Activated CD8-positive, alpha-beta memory T cell treated with anti-CD3 and anti-CD28 coated beads, Interleukin-2, amount 10 ng/mL, durations not matched to agents 7 days and 5 days (primary cell): ENCODE data around the gene LONP2. TPM values are rescaled to one million over a fixed set of nuclear protein-coding genes. Genes with fewer than 3 reads are reported as not detected.
"Not testable (repeated sequence)": the region's sequence is repeated elsewhere in the genome, so short reads cannot be mapped to it uniquely, and the experiment has no call there.

Experiments used
- ATAC-seq: fragments of 150-1000 bp; cut with Tn5 transposase; one replicate; pipeline ENCODE4 v1.10.0; 2021; ENCODE audit warnings: moderate library complexity
- CTCF ChIA-PET: fragments of 350-600 bp; sonication (Branson Sonifier 250); formaldehyde crosslinking; loops from one replicate; lab custom pipeline; 2021; ENCODE audit warnings: antibody characterized with exemption; lab: Charles Lee
- DNase-seq: peaks from one replicate; pipeline ENCODE4 v3.0.0-alpha.2; 2020
- H3K27ac Mint-ChIP-seq: one replicate; pipeline ENCODE4 v1.8.0; 2021; ENCODE audit warnings: mild to moderate bottlenecking, mixed read lengths
- H3K27me3 Mint-ChIP-seq: one replicate; pipeline ENCODE4 v1.8.0; 2021; ENCODE audit warnings: mixed read lengths
- H3K36me3 Mint-ChIP-seq: one replicate; pipeline ENCODE4 v1.8.0; 2021; ENCODE audit warnings: mild to moderate bottlenecking, mixed read lengths
- H3K4me1 Mint-ChIP-seq: one replicate; pipeline ENCODE4 v1.8.0; 2021; ENCODE audit warnings: mixed read lengths
- H3K4me3 Mint-ChIP-seq: one replicate; pipeline ENCODE4 v1.8.0; 2021; ENCODE audit warnings: mild to moderate bottlenecking, moderate library complexity, mixed read lengths
- H3K9me3 Mint-ChIP-seq: one replicate; pipeline ENCODE4 v1.8.0; 2022; ENCODE audit warnings: low read depth, mixed read lengths
- total RNA-seq, 2 experiments: library from RNA; stranded (reverse); gene quantifications; one replicate each; pipeline ENCODE4 v1.2.3, GENCODE V29; 2021

Gene LONP2
- total RNA-seq, 2 experiments from 2014 or later: 50.6 to 54.3 TPM

- H3K4me3 Mint-ChIP-seq: no peak overlapping the region
- no peaks in the 10 kb centered on the region for H3K9me3 Mint-ChIP-seq
- no peaks in the 10 kb centered on the region for H3K4me1 Mint-ChIP-seq
- peaks cover 2% of the 10 kb centered on the region for H3K27me3 Mint-ChIP-seq
- DNase-seq: no peak
- no peak overlapping the region for H3K27ac Mint-ChIP-seq
- H3K36me3 Mint-ChIP-seq: no peaks in the 10 kb centered on the region
- ATAC-seq: no peak
- CTCF ChIA-PET: no interaction called here
Measured at GRCh38 chr16:48218473-48218872, 25.6 kb upstream of the LONP2 start.

GRCh38 chr16:48220891-48221290 lies 23.2 kb upstream of the LONP2 start:
- no peaks in the 10 kb centered on the region for H3K27me3 Mint-ChIP-seq
- CTCF ChIA-PET: no interaction called here

GRCh38 chr16:48223490-48223889 lies 20.6 kb upstream of the LONP2 start:
- Mint-ChIP-seq H3K27me3 (no peaks in the 10 kb centered on the region), H3K27ac (no peak overlapping the region), H3K4me1 (no peaks in the 10 kb centered on the region), H3K4me3 (no peak overlapping the region), H3K36me3 (no peaks in the 10 kb centered on the region), H3K9me3 (no peaks in the 10 kb centered on the region)
- CTCF ChIA-PET: interaction anchor here (1.9 kb wide), 1 partner anchor 407 kb away, joined by 5 read pairs; no protein-coding TSS in a partner anchor
- DNase-seq (no peak), ATAC-seq (no peak)

More at GRCh38 chr16:48220891-48221290, 23.2 kb upstream of the LONP2 start:
- Mint-ChIP-seq H3K4me3 (no peak overlapping the region), H3K9me3 (no peaks in the 10 kb centered on the region), H3K4me1 (no peaks in the 10 kb centered on the region), H3K36me3 (no peaks in the 10 kb centered on the region), H3K27ac (no peak overlapping the region)
- no peak for ATAC-seq
- no peak for DNase-seq

GRCh38 chr16:48225456-48225855 lies 18.6 kb upstream of the LONP2 start:
- no peak for ATAC-seq
- Mint-ChIP-seq H3K4me1 (no peaks in the 10 kb centered on the region), H3K4me3 (no peak overlapping the region), H3K27me3 (peaks cover 3% of the 10 kb centered on the region), H3K27ac (no peak overlapping the region), H3K36me3 (no peaks in the 10 kb centered on the region), H3K9me3 (no peaks in the 10 kb centered on the region)
- no peak for DNase-seq
- CTCF ChIA-PET: no interaction called here

- CTCF ChIA-PET: interaction anchor here (0.7 to 4.0 kb wide), 11 partner anchors 9 to 401 kb away, joined by 3 to 26 read pairs (median 3); no protein-coding TSS in a partner anchor
- peak overlapping the region; percentile 64 for H3K27ac Mint-ChIP-seq
- H3K9me3 Mint-ChIP-seq: no peaks in the 10 kb centered on the region
- H3K4me1 Mint-ChIP-seq: peaks cover 24% of the 10 kb centered on the region
- ATAC-seq (peak; percentile 89), DNase-seq (peak; percentile 75)
- peaks cover 3% of the 10 kb centered on the region for H3K27me3 Mint-ChIP-seq
- no peak overlapping the region for H3K4me3 Mint-ChIP-seq
- no peaks in the 10 kb centered on the region for H3K36me3 Mint-ChIP-seq
Measured at GRCh38 chr16:48231727-48232492, 12.2 kb upstream of the LONP2 start.

GRCh38 chr16:48232493-48233040 lies 11.5 kb upstream of the LONP2 start:
- no peak for DNase-seq
- CTCF ChIA-PET: interaction anchor here (1.4 to 4.0 kb wide), 3 partner anchors 26 to 397 kb away, joined by 3 to 26 read pairs (median 17); no protein-coding TSS in a partner anchor
- Mint-ChIP-seq H3K27me3 (peaks cover 3% of the 10 kb centered on the region), H3K27ac (peak overlapping the region; percentile 64), H3K36me3 (no peaks in the 10 kb centered on the region), H3K4me3 (no peak overlapping the region), H3K9me3 (no peaks in the 10 kb centered on the region), H3K4me1 (peaks cover 24% of the 10 kb centered on the region)
- ATAC-seq: peak; percentile 59

GRCh38 chr16:48234630-48235029 lies 9.5 kb upstream of the LONP2 start:
- Mint-ChIP-seq H3K4me3 (no peak overlapping the region), H3K27ac (no peak overlapping the region), H3K4me1 (peaks cover 24% of the 10 kb centered on the region), H3K27me3 (peaks cover 3% of the 10 kb centered on the region), H3K36me3 (no peaks in the 10 kb centered on the region), H3K9me3 (no peaks in the 10 kb centered on the region)
- CTCF ChIA-PET: interaction anchor here (1.6 to 4.0 kb wide), 2 partner anchors 389 to 395 kb away, joined by 5 to 26 read pairs; no protein-coding TSS in a partner anchor
- DNase-seq (no peak), ATAC-seq (no peak)

- CTCF ChIA-PET: interaction anchor here (1.3 to 4.0 kb wide), 4 partner anchors 33 to 395 kb away, joined by 3 to 26 read pairs (median 4); no protein-coding TSS in a partner anchor
- peaks cover 24% of the 10 kb centered on the region for H3K4me1 Mint-ChIP-seq
- no peaks in the 10 kb centered on the region for H3K36me3 Mint-ChIP-seq
- ATAC-seq (no peak), DNase-seq (no peak)
- H3K9me3 Mint-ChIP-seq: no peaks in the 10 kb centered on the region
- H3K27ac Mint-ChIP-seq: no peak overlapping the region
- H3K27me3 Mint-ChIP-seq: no peaks in the 10 kb centered on the region
- H3K4me3 Mint-ChIP-seq: no peak overlapping the region
Measured at GRCh38 chr16:48235058-48235555, 9.0 kb upstream of the LONP2 start.

- Mint-ChIP-seq H3K4me3 (no peak overlapping the region), H3K27ac (no peak overlapping the region), H3K4me1 (peaks cover 24% of the 10 kb centered on the region), H3K9me3 (no peaks in the 10 kb centered on the region), H3K36me3 (no peaks in the 10 kb centered on the region), H3K27me3 (no peaks in the 10 kb centered on the region)
- ATAC-seq: no peak
- DNase-seq: no peak
- CTCF ChIA-PET: interaction anchor here (1.3 to 1.6 kb wide), 3 partner anchors 32 to 395 kb away, joined by 3 to 5 read pairs (median 4); no protein-coding TSS in a partner anchor
Measured at GRCh38 chr16:48235556-48236136, 8.5 kb upstream of the LONP2 start.

- Mint-ChIP-seq H3K4me3 (no peak overlapping the region), H3K27ac (no peak overlapping the region), H3K9me3 (no peaks in the 10 kb centered on the region), H3K4me1 (peaks cover 22% of the 10 kb centered on the region), H3K36me3 (no peaks in the 10 kb centered on the region), H3K27me3 (no peaks in the 10 kb centered on the region)
- CTCF ChIA-PET: interaction anchor here (1.3 to 1.5 kb wide), 2 partner anchors 32 to 394 kb away, joined by 3 to 4 read pairs; no protein-coding TSS in a partner anchor
- ATAC-seq (no peak), DNase-seq (no peak)
Measured at GRCh38 chr16:48236286-48236685, 7.8 kb upstream of the LONP2 start.

- CTCF ChIA-PET: interaction anchor here (0.7 kb wide), 1 partner anchor 78 kb away, joined by 3 read pairs; no protein-coding TSS in a partner anchor
- H3K36me3 Mint-ChIP-seq, H3K4me3 Mint-ChIP-seq, DNase-seq, H3K27ac Mint-ChIP-seq, ATAC-seq, H3K9me3 Mint-ChIP-seq, H3K27me3 Mint-ChIP-seq: not testable (repeated sequence)
- peaks cover 10% of the 10 kb centered on the region for H3K4me1 Mint-ChIP-seq
Measured at GRCh38 chr16:48240147-48240546, 4.0 kb upstream of the LONP2 start.

GRCh38 chr16:48244863-48245195 lies 729 bp downstream of the LONP2 start:
- Mint-ChIP-seq H3K27ac (peak overlapping the region; percentile 84), H3K4me3 (peak overlapping the region; percentile 96), H3K36me3 (peaks cover 2% of the 10 kb centered on the region), H3K27me3 (no peaks in the 10 kb centered on the region), H3K4me1 (peaks cover 42% of the 10 kb centered on the region), H3K9me3 (no peaks in the 10 kb centered on the region)
- DNase-seq (no peak), ATAC-seq (no peak)
- CTCF ChIA-PET: interaction anchor here (1.0 to 1.8 kb wide), 2 partner anchors 378 to 385 kb away, joined by 3 to 7 read pairs; no protein-coding TSS in a partner anchor

- Mint-ChIP-seq H3K4me1 (peaks cover 42% of the 10 kb centered on the region), H3K27ac (no peak overlapping the region), H3K27me3 (no peaks in the 10 kb centered on the region), H3K4me3 (peak overlapping the region; percentile 8), H3K36me3 (peaks cover 2% of the 10 kb centered on the region), H3K9me3 (no peaks in the 10 kb centered on the region)
- DNase-seq: no peak
- no peak for ATAC-seq
- CTCF ChIA-PET: interaction anchor here (1.0 kb wide), 1 partner anchor 377 kb away, joined by 3 read pairs; no protein-coding TSS in a partner anchor
Measured at GRCh38 chr16:48246066-48246465, 2.0 kb downstream of the LONP2 start.
